Esophagus (tissue), 2 donors: ENCODE measurements around the gene PLXNA1. TPM values are rescaled to one million over a fixed set of nuclear protein-coding genes. Genes with fewer than 3 reads are reported as not detected.

Source experiments
- H3K27ac ChIP-seq, 2 donors: one replicate each; pipeline ENCODE4 v1.5.1; 2013; ENCODE audit warnings: low read depth in 2 of 2, mild to moderate bottlenecking in 2 of 2, inconsistent platforms in 1 of 2, low read length in 1 of 2, moderate library complexity in 1 of 2
- H3K27me3 ChIP-seq, 2 donors: one replicate each; pipeline ENCODE4 v1.6.1; 2013; ENCODE audit warnings: low read length in 2 of 2, control low read depth in 1 of 2, mild to moderate bottlenecking in 1 of 2; ENCODE audit not compliant: insufficient read depth in 2 of 2, control insufficient read depth in 1 of 2
- H3K36me3 ChIP-seq, 2 donors: one replicate each; pipeline ENCODE4 v1.6.1; 2013; ENCODE audit warnings: low read length in 1 of 2; ENCODE audit not compliant: control insufficient read depth in 2 of 2, insufficient read depth in 2 of 2
- H3K4me1 ChIP-seq, 2 donors: one replicate each; pipeline ENCODE4 v1.6.1; 2013; ENCODE audit warnings: low read length in 1 of 2; ENCODE audit not compliant: control insufficient read depth in 2 of 2, insufficient read depth in 2 of 2
- H3K4me3 ChIP-seq, 2 donors: one replicate each; pipeline ENCODE4 v1.5.1; 2013; ENCODE audit warnings: low read length in 2 of 2, mild to moderate bottlenecking in 2 of 2, low read depth in 1 of 2, moderate library complexity in 1 of 2
- H3K9me3 ChIP-seq, 2 donors: one replicate each; pipeline ENCODE4 v1.6.1; 2013; ENCODE audit warnings: mild to moderate bottlenecking in 2 of 2, low read depth in 1 of 2, low read length in 1 of 2, moderate library complexity in 1 of 2; ENCODE audit not compliant: control insufficient read depth in 2 of 2, insufficient read depth in 1 of 2
- WGBS, 2 donors: extraction: QIAGEN DNeasy Blood & Tissue Kit; methylation state at CpG; one replicate each; pipeline ENCODE4 v1.1.7; 2013; 5-methylcytosine and 5-hydroxymethylcytosine counted together
- polyA plus RNA-seq, 2 donors: library from polyadenylated mRNA; stranded (reverse); fragments of 200-250 nt; gene quantifications; one replicate each; pipeline ENCODE4 v1.2.3, GENCODE V29; 2013
- donor health status: healthy with polysubstance abuse.
- donor health status: Bipolar disorder and iron deficiency.

The PLXNA1 gene
- polyA plus RNA-seq, 2 donors: 7.9 to 13.6 TPM

- H3K36me3 ChIP-seq: peaks cover 24 to 71% of the 10 kb centered on the region in 2 donors
- H3K9me3 ChIP-seq: no peaks in the 10 kb centered on the region
- WGBS, 2 donors: 93 to 96% methylated on average over 42 of the region's 42 CpGs
- peaks cover 0 to 2% of the 10 kb centered on the region in 2 donors for H3K4me1 ChIP-seq
- H3K4me3 ChIP-seq: no peak overlapping the region
- no peaks in the 10 kb centered on the region for H3K27me3 ChIP-seq
- no peak overlapping the region for H3K27ac ChIP-seq
Observed at GRCh38 chr3:127029658-127030507, 47.0 kb downstream of the PLXNA1 start.

GRCh38 chr3:127030508-127031412 lies 47.8 kb downstream of the PLXNA1 start:
- H3K4me1 ChIP-seq: peaks cover 3% of the 10 kb centered on the region in 2 donors
- WGBS, 2 donors: 93% methylated on average over 19 of the region's 19 CpGs
- H3K36me3 ChIP-seq: peaks cover 24 to 70% of the 10 kb centered on the region in 2 donors
- no peak overlapping the region for H3K27ac ChIP-seq
- H3K4me3 ChIP-seq: no peak overlapping the region
- no peaks in the 10 kb centered on the region for H3K9me3 ChIP-seq
- no peaks in the 10 kb centered on the region for H3K27me3 ChIP-seq

GRCh38 chr3:127031413-127031810 lies 48.5 kb downstream of the PLXNA1 start:
- WGBS, 2 donors: 93 to 96% methylated on average over 9 of the region's 9 CpGs
- Histone ChIP-seq H3K27me3 (no peaks in the 10 kb centered on the region), H3K9me3 (no peaks in the 10 kb centered on the region), H3K4me1 (peaks cover 3 to 8% of the 10 kb centered on the region in 2 donors), H3K36me3 (peaks cover 24 to 65% of the 10 kb centered on the region in 2 donors), H3K27ac (no peak overlapping the region), H3K4me3 (no peak overlapping the region)

- no peaks in the 10 kb centered on the region for H3K27me3 ChIP-seq
- peaks cover 24 to 62% of the 10 kb centered on the region in 2 donors for H3K36me3 ChIP-seq
- 84 to 92% methylated on average over 7 of the region's 7 CpGs for WGBS, 2 donors
- no peak overlapping the region for H3K27ac ChIP-seq
- no peaks in the 10 kb centered on the region for H3K9me3 ChIP-seq
- no peak overlapping the region for H3K4me3 ChIP-seq
- H3K4me1 ChIP-seq: peaks cover 3 to 8% of the 10 kb centered on the region in 2 donors
Observed at GRCh38 chr3:127031845-127032244, 48.9 kb downstream of the PLXNA1 start.

- H3K4me3 ChIP-seq: no peak overlapping the region
- H3K36me3 ChIP-seq: peaks cover 24 to 62% of the 10 kb centered on the region in 2 donors
- no peaks in the 10 kb centered on the region for H3K27me3 ChIP-seq
- H3K27ac ChIP-seq: no peak overlapping the region
- 88 to 89% methylated on average over 19 to 21 of the region's 21 CpGs for WGBS, 2 donors
- no peaks in the 10 kb centered on the region for H3K9me3 ChIP-seq
- peaks cover 3 to 8% of the 10 kb centered on the region in 2 donors for H3K4me1 ChIP-seq
Observed at GRCh38 chr3:127032296-127032990, 49.5 kb downstream of the PLXNA1 start.

Other genes starting within 250 kb of the PLXNA1 start
- not detected for gene PRR23E, start 210.0 kb downstream of the PLXNA1 start, polyA plus RNA-seq